ENCODE results near the gene CNGA4. TPM values are rescaled to one million over a fixed set of nuclear protein-coding genes. Genes with fewer than 3 reads are reported as not detected.

CNGA4 gene
- total and polyA plus RNA-seq, 2 donors (not counting 1 experiment from before 2014, with no cell fraction given), result 0.79 to 1.9 TPM

- CTCF ChIA-PET, result no interaction called here
- no peak overlapping the region for H2AFZ ChIP-seq (ENCODE audit: insufficient read depth, low read depth, low read length, poor library complexity, severe bottlenecking)
- DNase-seq, result no peak
These were observed 31.8 kb downstream of the CNGA4 start for GRCh38 chr11:6270584-6271246.

GRCh38 chr11:6271598-6271997 lies 32.7 kb downstream of the CNGA4 start:
- Histone ChIP-seq H3K79me2 (ENCODE audit: control insufficient read depth, insufficient read depth, low read length) (no peaks in the 10 kb centered on the region), H2AFZ (ENCODE audit: insufficient read depth, low read depth, low read length, poor library complexity, severe bottlenecking) (no peak overlapping the region), H3K27me3 (replicated peaks in 1 of 4; ENCODE audit: control extremely low read depth in 1 of 4, control insufficient read depth in 3 of 4, insufficient read depth in 4 of 4, low read length in 3 of 4) (peaks cover 0 to 10% (median 4%) of the 10 kb centered on the region in 4 experiments), H3K9me3 (ENCODE audit: control extremely low read depth in 1 of 3, control insufficient read depth in 2 of 3, insufficient read depth in 1 of 3, low read length in 2 of 3) (peaks cover 0 to 9% (median 0%) of the 10 kb centered on the region in 3 donors), H3K36me3 (replicated peaks in 1 of 2; ENCODE audit: control extremely low read depth in 1 of 2, control insufficient read depth in 1 of 2, extremely low read depth in 1 of 2, insufficient read depth in 2 of 2, low read length in 1 of 2) (no peaks in the 10 kb centered on the region), H3K9ac (ENCODE audit: low read length) (no peak overlapping the region), H3K4me1 (ENCODE audit: control insufficient read depth in 2 of 2, insufficient read depth in 2 of 2, low read length in 2 of 2) (no peaks in the 10 kb centered on the region), H3K4me3 (ENCODE audit: control extremely low read depth in 1 of 5, extremely low read depth in 1 of 5, insufficient read depth in 1 of 5, low read depth in 2 of 5, low read length in 4 of 5) (no peak overlapping the region), H3K4me2 (replicated peaks; ENCODE audit: low read depth, low read length, poor library complexity, severe bottlenecking) (no peak overlapping the region), H3K27ac (ENCODE audit: low read length in 2 of 2) (no peak overlapping the region), H4K20me1 (ENCODE audit: control insufficient read depth, insufficient read depth, low read length, poor library complexity, severe bottlenecking) (no peaks in the 10 kb centered on the region)
- peaks cover 39% of the 10 kb centered on the region for H3K27me3 Mint-ChIP-seq
- ATAC-seq (ENCODE audit: low read depth) (no peak), DNase-seq (no peak)
- POLR2A ChIA-PET, result no interaction called here
- TF ChIP-seq EZH2 (IDR thresholded peaks at IDR 0.05; ENCODE audit: borderline replicate concordance, insufficient read depth, low read depth, low read length, poor library complexity, severe bottlenecking), result no peak
- TF ChIP-seq, protein P1, sequence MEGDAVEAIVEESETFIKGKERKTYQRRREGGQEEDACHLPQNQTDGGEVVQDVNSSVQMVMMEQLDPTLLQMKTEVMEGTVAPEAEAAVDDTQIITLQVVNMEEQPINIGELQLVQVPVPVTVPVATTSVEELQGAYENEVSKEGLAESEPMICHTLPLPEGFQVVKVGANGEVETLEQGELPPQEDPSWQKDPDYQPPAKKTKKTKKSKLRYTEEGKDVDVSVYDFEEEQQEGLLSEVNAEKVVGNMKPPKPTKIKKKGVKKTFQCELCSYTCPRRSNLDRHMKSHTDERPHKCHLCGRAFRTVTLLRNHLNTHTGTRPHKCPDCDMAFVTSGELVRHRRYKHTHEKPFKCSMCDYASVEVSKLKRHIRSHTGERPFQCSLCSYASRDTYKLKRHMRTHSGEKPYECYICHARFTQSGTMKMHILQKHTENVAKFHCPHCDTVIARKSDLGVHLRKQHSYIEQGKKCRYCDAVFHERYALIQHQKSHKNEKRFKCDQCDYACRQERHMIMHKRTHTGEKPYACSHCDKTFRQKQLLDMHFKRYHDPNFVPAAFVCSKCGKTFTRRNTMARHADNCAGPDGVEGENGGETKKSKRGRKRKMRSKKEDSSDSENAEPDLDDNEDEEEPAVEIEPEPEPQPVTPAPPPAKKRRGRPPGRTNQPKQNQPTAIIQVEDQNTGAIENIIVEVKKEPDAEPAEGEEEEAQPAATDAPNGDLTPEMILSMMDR (IDR thresholded peaks at IDR 0.05), result no peak
- no peak overlapping the region for H3K4me3 Mint-ChIP-seq
- CTCF ChIA-PET, result no interaction called here
- H3K9me3 Mint-ChIP-seq (ENCODE audit: insufficient read depth), result peaks cover 4% of the 10 kb centered on the region
- H3K27ac Mint-ChIP-seq, result no peak overlapping the region
- 90% methylated on average over 1 of the region's 3 CpGs for WGBS (ENCODE audit: insufficient coverage)
- no peaks in the 10 kb centered on the region for H3K4me1 Mint-ChIP-seq
- intact Hi-C loops (cut with micrococcal nuclease), result no loop called here

More at GRCh38 chr11:6270584-6271246, 31.8 kb downstream of the CNGA4 start:
- Histone ChIP-seq H3K27me3 (replicated peaks in 1 of 4; ENCODE audit: control extremely low read depth in 1 of 4, control insufficient read depth in 3 of 4, insufficient read depth in 4 of 4, low read length in 3 of 4) (peaks cover 0 to 10% (median 4%) of the 10 kb centered on the region in 4 experiments), H3K4me3 (ENCODE audit: control extremely low read depth in 1 of 5, extremely low read depth in 1 of 5, insufficient read depth in 1 of 5, low read depth in 2 of 5, low read length in 4 of 5) (no peak overlapping the region), H4K20me1 (ENCODE audit: control insufficient read depth, insufficient read depth, low read length, poor library complexity, severe bottlenecking) (no peaks in the 10 kb centered on the region), H3K79me2 (ENCODE audit: control insufficient read depth, insufficient read depth, low read length) (no peaks in the 10 kb centered on the region), H3K36me3 (replicated peaks in 1 of 2; ENCODE audit: control extremely low read depth in 1 of 2, control insufficient read depth in 1 of 2, extremely low read depth in 1 of 2, insufficient read depth in 2 of 2, low read length in 1 of 2) (no peaks in the 10 kb centered on the region), H3K9me3 (ENCODE audit: control extremely low read depth in 1 of 3, control insufficient read depth in 2 of 3, insufficient read depth in 1 of 3, low read length in 2 of 3) (peaks cover 0 to 9% (median 0%) of the 10 kb centered on the region in 3 donors), H3K4me2 (replicated peaks; ENCODE audit: low read depth, low read length, poor library complexity, severe bottlenecking) (no peak overlapping the region), H3K27ac (ENCODE audit: low read length in 2 of 2) (no peak overlapping the region), H3K9ac (ENCODE audit: low read length) (no peak overlapping the region), H3K4me1 (ENCODE audit: control insufficient read depth in 2 of 2, insufficient read depth in 2 of 2, low read length in 2 of 2) (no peaks in the 10 kb centered on the region)
- 79% methylated on average over 41 of the region's 41 CpGs for WGBS (ENCODE audit: insufficient coverage)
- H3K4me1 Mint-ChIP-seq, result no peaks in the 10 kb centered on the region
- POLR2A ChIA-PET, result no interaction called here
- no peak for ATAC-seq (ENCODE audit: low read depth)
- H3K27me3 Mint-ChIP-seq, result peaks cover 38% of the 10 kb centered on the region
- intact Hi-C loops (cut with micrococcal nuclease), result no loop called here
- no peak overlapping the region for H3K4me3 Mint-ChIP-seq
- TF ChIP-seq, protein P1 (IDR thresholded peaks at IDR 0.05), result no peak
- no peak for TF ChIP-seq EZH2 (IDR thresholded peaks at IDR 0.05; ENCODE audit: borderline replicate concordance, insufficient read depth, low read depth, low read length, poor library complexity, severe bottlenecking)
- no peaks in the 10 kb centered on the region for H3K9me3 Mint-ChIP-seq (ENCODE audit: insufficient read depth)
- H3K27ac Mint-ChIP-seq, result no peak overlapping the region

Measured in B cell (primary cell).